HG03135 (cell line): ENCODE results near the gene NUDT21.
"Not testable (repeated sequence)": the region's sequence is repeated elsewhere in the genome, so short reads cannot be mapped to it uniquely, and the experiment has no call there.

Experiments
- ATAC-seq: cut with Tn5 transposase; IDR thresholded peaks from one replicate; pipeline ENCODE4 v1.9.1; 2021; ENCODE audit warnings: mild to moderate bottlenecking, moderate library complexity; ENCODE audit not compliant: unreplicated experiment

Gene NUDT21

GRCh38 chr16:56382459-56382858 lies 68.7 kb downstream of the NUDT21 start:
- no peak for ATAC-seq

GRCh38 chr16:56380778-56381485 lies 70.2 kb downstream of the NUDT21 start:
- ATAC-seq = not testable (repeated sequence)
